Astrocyte (in vitro differentiated cells and primary cell): ENCODE measurements around the gene CLEC18C.
"Not testable (repeated sequence)": the region's sequence is repeated elsewhere in the genome, so short reads cannot be mapped to it uniquely, and the experiment has no call there.

Experiments used
- CTCF ChIP-seq: IDR thresholded peaks from 2 replicates; pipeline ENCODE4 v1.5.1; 2011; ENCODE audit warnings: low read depth, mild to moderate bottlenecking, inconsistent platforms, low read length, moderate library complexity; ENCODE audit not compliant: insufficient read depth
- EZH2 ChIP-seq: IDR thresholded peaks from 2 replicates; pipeline ENCODE4 v1.6.1; 2012; ENCODE audit warnings: mild to moderate bottlenecking, low read length, inconsistent platforms; ENCODE audit not compliant: insufficient read depth

GRCh38 chr16:70126226-70126625 lies 47.4 kb upstream of the CLEC18C start:
- not testable (repeated sequence) for TF ChIP-seq CTCF, EZH2
